HG03025 (cell line): ENCODE results near the gene B9D2.
"Not testable (repeated sequence)": the region's sequence is repeated elsewhere in the genome, so short reads cannot be mapped to it uniquely, and the experiment has no call there.

Source experiments
- ATAC-seq: cut with Tn5 transposase; IDR thresholded peaks from one replicate; pipeline ENCODE4 v1.9.1; 2021; ENCODE audit warnings: mild to moderate bottlenecking, moderate library complexity; ENCODE audit not compliant: unreplicated experiment, low FRiP score

B9D2 gene

GRCh38 chr19:41392775-41393174 is 28.8 kb upstream of the B9D2 start:
- ATAC-seq, result no peak

GRCh38 chr19:41391618-41392017 is 27.7 kb upstream of the B9D2 start:
- ATAC-seq, result no peak

- no peak for ATAC-seq
Measured at GRCh38 chr19:41386442-41386841, 22.5 kb upstream of the B9D2 start.

GRCh38 chr19:41384351-41384750 is 20.4 kb upstream of the B9D2 start:
- ATAC-seq, result no peak

- not testable (repeated sequence) for ATAC-seq
Measured at GRCh38 chr19:41381536-41381935, 17.6 kb upstream of the B9D2 start.

- ATAC-seq, result no peak
Measured at GRCh38 chr19:41377977-41378709, 14.2 kb upstream of the B9D2 start.

- ATAC-seq, result no peak
Measured at GRCh38 chr19:41376998-41377365, 13.0 kb upstream of the B9D2 start.

- no peak for ATAC-seq
Measured at GRCh38 chr19:41376241-41376997, 12.5 kb upstream of the B9D2 start, which contains the start of gene TMEM91. Gene TMEM91, plus strand, starts transcription at chr19:41376533. Its CDS starts 1,777 bp downstream, at chr19:41378310.

GRCh38 chr19:41373993-41374392 is 10.0 kb upstream of the B9D2 start:
- no peak for ATAC-seq

GRCh38 chr19:41372501-41372900 is 8.6 kb upstream of the B9D2 start:
- no peak for ATAC-seq

- ATAC-seq, result no peak
Measured at GRCh38 chr19:41371541-41371940, 7.6 kb upstream of the B9D2 start.

- ATAC-seq, result not testable (repeated sequence)
Measured at GRCh38 chr19:41371119-41371518, 7.2 kb upstream of the B9D2 start.

- no peak for ATAC-seq
Measured at GRCh38 chr19:41369769-41370168, 5.8 kb upstream of the B9D2 start.

GRCh38 chr19:41367848-41368301 is 3.9 kb upstream of the B9D2 start:
- ATAC-seq, result no peak

- ATAC-seq, result no peak
Measured at GRCh38 chr19:41366089-41366488, 2.1 kb upstream of the B9D2 start.

- ATAC-seq, result no peak
Measured at GRCh38 chr19:41364524-41365391, 809 bp upstream of the B9D2 start.

- no peak for ATAC-seq
Measured at GRCh38 chr19:41363371-41363752, 587 bp downstream of the B9D2 start.

GRCh38 chr19:41362143-41362847 is 1.7 kb downstream of the B9D2 start:
- ATAC-seq, result no peak

GRCh38 chr19:41359741-41360140 is 4.2 kb downstream of the B9D2 start:
- ATAC-seq, result no peak

GRCh38 chr19:41357746-41358145 is 6.2 kb downstream of the B9D2 start:
- ATAC-seq, result no peak
